Measurements from ENCODE around the gene CDH18.

GRCh38 chr5:19837536-19838174 lies 150.3 kb downstream of the CDH18 start:
- TF ChIP-seq CTCF (IDR thresholded peaks at IDR 0.05) (no peak), POLR2AphosphoS5 (IDR thresholded peaks at IDR 0.05) (no peak), EP300 (IDR thresholded peaks at IDR 0.05) (no peak)
